GM18508 (cell line): ENCODE data around the gene TMEM236.

Experiments
- ATAC-seq: cut with Tn5 transposase; IDR thresholded peaks from one replicate; pipeline ENCODE4 v1.9.1; 2021; ENCODE audit warnings: moderate number of reproducible peaks; ENCODE audit not compliant: insufficient read depth, unreplicated experiment

Gene TMEM236

GRCh38 chr10:17783751-17784150 lies 31.8 kb downstream of the TMEM236 start:
- ATAC-seq, result no peak

GRCh38 chr10:17784688-17785087 lies 32.7 kb downstream of the TMEM236 start:
- no peak for ATAC-seq

DNA sequence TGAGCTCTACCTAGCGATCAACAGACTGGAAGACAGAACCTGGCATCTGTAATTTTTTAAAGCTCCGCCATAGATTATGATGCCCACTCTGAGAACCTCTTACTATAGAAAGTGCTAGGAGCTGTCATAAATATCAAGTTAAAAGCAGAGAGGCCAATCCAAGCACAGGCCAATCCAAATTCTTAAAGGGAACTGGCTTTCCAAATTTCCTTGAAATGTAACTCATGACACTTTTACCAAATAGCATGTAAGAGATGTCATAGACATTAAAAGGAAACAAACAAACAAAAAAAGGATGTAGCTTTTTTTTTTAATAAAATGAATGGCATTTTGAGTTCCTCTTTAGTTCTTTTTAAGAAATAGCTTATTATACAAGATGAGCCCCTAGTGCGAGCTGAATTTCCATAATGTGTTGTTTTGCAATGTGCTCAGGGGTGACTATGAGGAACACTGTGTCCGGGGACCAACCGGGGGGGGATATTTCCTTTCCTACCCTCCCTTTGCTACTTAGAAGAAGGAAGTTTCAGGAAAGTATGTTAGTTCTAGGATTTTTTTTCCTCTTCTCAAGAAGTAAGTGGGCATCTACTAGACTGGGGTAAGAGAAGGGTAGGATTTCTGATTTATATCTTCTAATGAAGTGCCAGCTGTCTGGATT lies 33.4 kb downstream of the TMEM236 start:
- no peak for ATAC-seq

GRCh38 chr10:17787087-17787961 lies 35.3 kb downstream of the TMEM236 start:
- ATAC-seq, result no peak

- no peak for ATAC-seq
These were observed 36.6 kb downstream of the TMEM236 start for GRCh38 chr10:17788646-17789045.

DNA sequence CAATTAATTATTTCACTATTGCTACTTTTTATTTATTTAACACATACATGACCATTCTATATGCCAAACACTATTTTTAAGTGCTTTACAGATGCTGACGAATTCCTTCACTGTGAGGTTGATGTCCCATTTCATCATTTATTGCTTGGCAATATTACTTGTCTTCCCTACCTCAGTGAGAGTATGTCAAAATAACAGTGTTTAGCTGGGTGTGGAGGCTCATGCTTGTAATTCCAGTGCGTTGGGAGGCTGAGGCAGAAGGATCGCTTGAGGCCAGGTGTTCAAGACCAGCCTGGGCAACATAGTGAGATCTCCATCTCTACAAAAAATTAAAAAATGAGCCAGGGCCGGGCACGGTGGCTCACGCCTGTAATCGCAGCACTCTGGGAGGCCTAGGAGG lies 37.4 kb downstream of the TMEM236 start:
- ATAC-seq, result no peak

DNA sequence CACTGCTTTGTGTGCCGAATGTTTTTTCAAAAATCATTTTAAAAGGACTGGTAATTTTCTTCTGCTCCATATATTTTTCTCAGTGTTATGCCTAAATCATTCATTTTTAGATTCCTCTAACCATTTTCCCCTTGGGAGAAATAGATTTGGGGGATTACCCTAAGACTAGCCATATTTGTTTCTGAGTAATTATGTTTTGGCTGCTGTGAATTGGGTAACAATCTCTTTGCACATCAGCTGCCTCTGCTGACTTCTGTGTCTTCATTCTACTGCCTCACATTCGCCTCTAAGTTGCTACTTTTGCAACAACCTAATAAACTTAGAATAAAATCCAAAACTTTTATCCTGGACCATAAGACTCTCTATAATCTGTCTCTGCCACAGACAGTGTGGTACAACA lies 38.6 kb downstream of the TMEM236 start:
- no peak for ATAC-seq

DNA sequence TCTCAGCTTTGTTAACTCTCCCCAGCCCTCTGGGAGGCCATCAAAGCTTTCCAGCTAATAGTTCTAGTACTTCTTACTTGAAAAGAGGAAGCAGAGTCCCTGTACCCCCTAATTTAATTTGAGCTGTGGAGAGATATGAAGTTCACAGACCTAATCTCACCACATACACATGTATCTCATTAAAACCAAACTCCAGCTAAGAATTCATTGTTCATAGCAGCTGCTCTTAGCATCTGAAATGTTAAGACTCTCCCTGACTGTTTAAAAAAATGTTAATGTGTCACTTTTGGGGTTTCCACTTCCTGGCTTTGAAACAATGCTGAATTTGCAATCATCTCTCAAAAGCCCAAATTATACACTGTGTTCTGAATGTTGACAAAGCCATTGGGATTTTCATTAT lies 41.0 kb downstream of the TMEM236 start:
- ATAC-seq, result no peak

- ATAC-seq, result no peak
These were observed 42.0 kb downstream of the TMEM236 start for GRCh38 chr10:17793823-17794644.

DNA sequence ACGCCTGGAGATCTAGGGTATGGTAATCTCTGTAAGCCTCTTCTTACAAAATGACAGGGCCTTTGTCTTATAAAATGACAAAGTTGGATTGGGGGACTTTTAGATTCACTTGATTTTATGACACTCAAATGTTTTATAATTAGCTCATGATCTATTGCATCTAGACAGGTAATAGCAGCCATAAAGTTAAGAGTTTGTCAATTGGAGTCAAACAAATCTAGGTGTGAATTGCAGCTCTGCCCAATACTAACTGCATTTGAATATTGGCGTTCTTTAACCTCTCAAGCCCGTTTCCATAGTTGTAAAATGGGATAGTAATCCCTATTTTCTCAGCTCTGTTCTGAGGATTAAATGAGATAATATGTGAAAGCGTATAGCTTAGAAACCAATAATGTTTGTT lies 43.1 kb downstream of the TMEM236 start:
- ATAC-seq, result no peak

GRCh38 chr10:17795813-17796594 lies 44.0 kb downstream of the TMEM236 start:
- ATAC-seq, result no peak

- no peak for ATAC-seq
These were observed 49.5 kb downstream of the TMEM236 start for GRCh38 chr10:17801507-17801906.

DNA sequence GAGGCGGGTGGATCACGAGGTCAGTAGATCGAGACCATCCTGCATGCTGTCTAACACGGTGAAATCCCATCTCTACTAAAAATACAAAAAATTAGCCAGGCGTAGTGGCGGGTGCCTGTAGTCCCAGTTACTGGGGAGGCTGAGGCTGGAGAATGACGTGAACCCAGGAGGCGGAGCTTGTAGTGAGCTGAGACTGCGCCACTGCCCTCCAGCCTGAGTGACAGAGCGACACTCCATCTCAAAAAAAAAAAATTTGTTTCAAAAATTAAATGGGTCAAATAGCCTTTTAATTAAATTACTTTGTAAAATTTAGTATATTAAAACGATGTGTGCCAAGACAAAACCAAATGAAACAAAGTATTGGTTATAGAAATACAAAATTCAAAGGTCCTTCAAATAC lies 50.3 kb downstream of the TMEM236 start:
- no peak for ATAC-seq

DNA sequence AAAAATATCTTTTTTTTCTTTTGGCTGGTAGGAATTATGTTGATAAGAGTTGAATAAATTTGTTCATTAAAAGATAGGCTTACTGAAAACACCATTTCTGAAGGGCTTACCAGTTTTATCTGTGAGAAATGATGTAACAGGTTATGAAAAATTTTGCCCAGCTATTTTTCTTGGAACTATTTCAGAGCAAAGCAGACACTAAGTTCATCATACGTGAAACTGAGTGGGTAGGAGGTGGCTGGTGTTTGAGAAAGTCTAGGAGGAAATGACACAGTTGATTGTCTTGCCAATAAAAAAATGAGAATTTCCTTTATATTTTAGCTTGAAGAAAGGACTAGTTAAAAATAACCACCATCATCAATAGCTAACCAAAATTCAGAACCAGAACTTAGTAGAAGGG lies 51.0 kb downstream of the TMEM236 start:
- ATAC-seq, result no peak

DNA sequence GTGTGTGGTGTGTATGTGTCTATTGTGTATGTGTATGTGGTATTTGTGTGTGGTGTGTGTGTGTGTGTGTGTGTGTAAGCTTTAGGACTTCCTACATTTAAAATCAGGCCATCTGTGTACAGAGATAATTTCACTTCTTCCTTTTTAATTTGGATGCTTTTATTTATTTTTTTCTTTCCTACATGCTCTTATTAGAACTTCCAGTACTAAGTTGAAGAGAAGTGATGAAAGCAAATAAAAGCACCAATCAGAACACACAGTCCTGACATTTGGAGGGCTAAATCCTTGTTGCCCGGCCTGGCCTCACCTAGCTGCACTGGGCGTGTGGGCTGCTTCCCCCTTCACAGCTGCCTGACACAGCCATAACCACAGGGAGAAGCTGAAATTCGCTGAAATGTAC lies 53.3 kb downstream of the TMEM236 start:
- ATAC-seq, result no peak

DNA sequence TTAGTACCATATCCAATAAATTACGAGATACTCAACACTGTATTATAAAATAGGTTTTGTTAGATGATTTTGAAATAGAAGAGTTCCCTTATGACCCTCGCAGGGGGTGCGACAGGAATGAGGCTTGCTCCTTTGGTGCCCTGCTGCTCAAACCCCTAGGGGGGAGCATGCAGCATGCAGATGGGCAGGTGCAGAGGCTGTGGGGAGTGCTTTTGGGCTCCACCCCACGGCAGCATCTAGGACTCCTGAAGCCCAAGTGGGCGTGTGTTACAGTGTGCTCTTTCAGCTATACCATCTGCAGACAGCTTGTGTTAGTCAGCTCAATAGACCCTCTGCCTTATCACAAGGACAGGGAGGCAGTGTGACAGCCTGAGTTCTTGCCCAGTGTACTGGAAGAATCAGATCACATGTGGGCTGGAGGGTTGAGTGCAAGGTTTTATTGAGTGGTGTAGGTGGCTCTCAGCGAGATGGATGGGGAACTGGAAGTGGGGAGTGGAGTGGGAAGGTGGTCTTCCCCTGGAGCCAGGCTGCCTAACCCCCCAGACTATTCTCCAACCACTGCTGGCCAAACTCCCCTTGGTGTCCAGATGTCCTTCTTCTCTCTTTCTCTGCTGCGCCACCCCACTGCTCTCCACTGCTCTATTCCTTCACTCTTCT lies 54.0 kb downstream of the TMEM236 start:
- peak; percentile 52 for ATAC-seq

DNA sequence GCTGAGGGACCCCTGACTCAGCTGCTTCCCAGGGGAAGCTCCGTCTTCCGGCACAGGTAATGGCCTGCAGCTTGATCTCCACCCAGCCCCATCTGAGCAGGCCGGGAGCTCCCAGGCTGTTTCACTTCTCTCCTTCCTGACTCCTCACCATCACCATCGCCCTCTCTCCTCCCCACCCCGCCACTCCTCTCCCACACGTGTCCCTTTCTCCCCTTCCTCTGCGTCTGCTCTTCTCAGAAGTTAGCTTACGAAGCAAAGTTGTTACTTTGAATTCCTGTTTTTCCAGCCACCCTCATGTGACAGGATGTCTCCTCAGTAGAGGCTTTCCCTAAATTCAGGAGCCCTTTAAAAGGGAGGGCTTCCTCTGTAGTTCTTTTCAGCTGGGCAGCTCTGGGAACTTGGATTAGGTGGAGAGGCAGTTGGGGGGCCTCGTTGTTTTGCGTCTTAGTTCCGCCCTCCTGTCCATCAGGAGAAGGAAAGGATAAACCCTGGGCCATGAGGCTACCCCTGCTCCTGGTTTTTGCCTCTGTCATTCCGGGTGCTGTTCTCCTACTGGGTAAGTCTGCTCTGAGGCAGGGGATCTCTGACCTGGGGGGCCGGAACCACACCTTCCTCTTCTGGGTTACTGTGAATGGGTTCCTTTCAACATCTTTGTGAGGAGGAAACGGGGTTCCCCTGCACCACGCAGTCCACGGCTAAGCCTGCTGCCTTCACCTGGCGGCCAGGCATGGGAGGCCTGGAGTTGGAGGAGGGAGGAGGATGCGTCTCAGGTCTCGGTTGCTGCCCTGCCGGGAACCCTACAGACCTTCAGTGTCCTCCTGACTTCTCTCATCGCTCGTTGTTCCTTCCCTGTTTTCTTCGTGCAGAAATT lies 57.2 kb downstream of the TMEM236 start, which contains the start of gene MRC1:
Gene MRC1, plus strand, starts transcription at position 378 of the 871 bp plus-strand sequence. Its CDS starts 118 bp downstream, at position 496.
- no peak for ATAC-seq

GRCh38 chr10:17811146-17811865 lies 59.3 kb downstream of the TMEM236 start:
- ATAC-seq, result no peak
